SK-N-SH (cell line): ENCODE results near the gene CNGA1.

ENCODE experiments used
- EP300 ChIP-seq, 2 experiments: IDR thresholded peaks; 2 replicates each; pipeline versions ENCODE4 v1.4.0 to v1.6.1; 2012; ENCODE audit warnings: borderline replicate concordance in 1 of 2, low read depth in 1 of 2, low read length in 1 of 2
- EZH2phosphoT487 ChIP-seq: fragments of 200-600 bp; sonication (generic); IDR thresholded peaks from 2 replicates; pipeline ENCODE4 v1.6.1; 2017; ENCODE audit warnings: low read depth, mixed run types, mild to moderate bottlenecking, antibody characterized with exemption, moderate library complexity, borderline replicate concordance
- NRF1 ChIP-seq: IDR thresholded peaks from 2 replicates; pipeline ENCODE4 v1.6.1; 2012; ENCODE audit warnings: low read depth, mild to moderate bottlenecking, low read length
- POLR2AphosphoS5 ChIP-seq: IDR thresholded peaks from 2 replicates; pipeline ENCODE4 v1.6.1; 2012; ENCODE audit warnings: low read depth, low read length
- SIN3A ChIP-seq: IDR thresholded peaks from 2 replicates; pipeline ENCODE4 v1.6.1; 2012; ENCODE audit warnings: low read depth, mild to moderate bottlenecking, low read length, moderate library complexity, borderline replicate concordance
- TAF1 ChIP-seq: IDR thresholded peaks from 2 replicates; pipeline ENCODE4 v1.6.1; 2012; ENCODE audit warnings: low read depth, mild to moderate bottlenecking, low read length, moderate library complexity, borderline replicate concordance
- TF ChIP-seq, protein P1 (sequence below): fragments of 200-600 bp; sonication (generic); IDR thresholded peaks from 2 replicates; pipeline ENCODE4 v1.6.1; 2017; ENCODE audit warnings: antibody characterized with exemption, mild to moderate bottlenecking, moderate library complexity
- TF ChIP-seq, protein P2 (sequence below): IDR thresholded peaks from 2 replicates; pipeline ENCODE4; 2012
- TF ChIP-seq, protein P3 (sequence below): fragments of 150-350 bp; IDR thresholded peaks from 2 replicates; pipeline ENCODE4 v1.6.1; 2017; ENCODE audit warnings: antibody characterized with exemption, low read length, low read depth, borderline replicate concordance
- TF ChIP-seq, protein P4 (sequence below): IDR thresholded peaks from 2 replicates; pipeline ENCODE4 v1.4.0; 2012; ENCODE audit warnings: low read depth, borderline replicate concordance

DNA sequence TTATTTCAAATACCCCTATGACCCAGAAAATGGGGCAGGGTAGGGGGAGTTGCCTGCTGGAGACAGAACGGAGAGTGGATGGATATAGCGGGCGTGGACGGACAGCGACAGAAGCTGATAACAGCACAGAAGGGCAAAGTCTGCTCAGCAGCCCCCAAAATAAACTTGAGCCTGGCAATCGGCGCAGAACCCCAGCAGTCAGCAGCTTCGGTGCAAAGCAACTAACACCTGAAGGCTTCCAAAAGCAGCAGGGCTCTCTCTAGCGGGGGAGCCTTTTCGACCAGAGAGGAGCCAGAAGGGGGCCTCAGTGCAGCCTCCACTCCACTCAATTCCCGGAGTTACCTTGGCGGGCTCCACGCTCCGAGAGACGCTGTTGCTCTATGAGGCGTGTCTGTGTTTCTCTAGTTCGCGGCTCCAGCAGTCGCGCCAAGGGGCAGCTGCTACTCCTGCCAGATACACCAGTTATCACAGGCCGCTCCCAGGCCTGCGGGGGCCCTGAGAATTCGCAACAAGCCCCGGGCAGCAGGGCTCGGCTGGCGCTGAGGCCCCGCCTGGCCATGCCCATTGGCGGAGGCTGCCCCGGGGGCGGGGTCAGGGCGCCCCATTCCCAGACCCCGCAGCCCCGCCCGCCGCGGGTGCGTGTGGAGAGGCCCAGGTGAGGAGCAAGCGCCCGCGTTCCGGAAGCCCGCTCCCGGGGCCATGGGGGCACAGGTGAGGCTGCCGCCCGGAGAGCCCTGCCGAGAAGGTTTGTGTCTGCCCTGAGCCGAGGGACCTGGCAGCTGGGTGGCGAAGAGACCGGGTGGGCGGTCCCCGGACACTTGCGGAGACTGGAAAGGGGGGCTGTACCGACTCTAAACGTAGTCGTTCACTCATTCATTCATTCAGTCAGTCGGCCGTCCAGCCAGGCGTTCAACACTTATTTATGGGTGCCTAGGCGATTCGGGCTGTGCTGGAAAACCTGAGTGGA is at the start of gene CNGA1, which contains the start of gene NIPAL1:
- TF ChIP-seq NRF1: peak; percentile 12; the same call in 1 of the 2 replicates
- TF ChIP-seq POLR2AphosphoS5: no peak
- TF ChIP-seq, protein P1, sequence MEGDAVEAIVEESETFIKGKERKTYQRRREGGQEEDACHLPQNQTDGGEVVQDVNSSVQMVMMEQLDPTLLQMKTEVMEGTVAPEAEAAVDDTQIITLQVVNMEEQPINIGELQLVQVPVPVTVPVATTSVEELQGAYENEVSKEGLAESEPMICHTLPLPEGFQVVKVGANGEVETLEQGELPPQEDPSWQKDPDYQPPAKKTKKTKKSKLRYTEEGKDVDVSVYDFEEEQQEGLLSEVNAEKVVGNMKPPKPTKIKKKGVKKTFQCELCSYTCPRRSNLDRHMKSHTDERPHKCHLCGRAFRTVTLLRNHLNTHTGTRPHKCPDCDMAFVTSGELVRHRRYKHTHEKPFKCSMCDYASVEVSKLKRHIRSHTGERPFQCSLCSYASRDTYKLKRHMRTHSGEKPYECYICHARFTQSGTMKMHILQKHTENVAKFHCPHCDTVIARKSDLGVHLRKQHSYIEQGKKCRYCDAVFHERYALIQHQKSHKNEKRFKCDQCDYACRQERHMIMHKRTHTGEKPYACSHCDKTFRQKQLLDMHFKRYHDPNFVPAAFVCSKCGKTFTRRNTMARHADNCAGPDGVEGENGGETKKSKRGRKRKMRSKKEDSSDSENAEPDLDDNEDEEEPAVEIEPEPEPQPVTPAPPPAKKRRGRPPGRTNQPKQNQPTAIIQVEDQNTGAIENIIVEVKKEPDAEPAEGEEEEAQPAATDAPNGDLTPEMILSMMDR: peak; percentile 58
- TF ChIP-seq, protein P2, sequence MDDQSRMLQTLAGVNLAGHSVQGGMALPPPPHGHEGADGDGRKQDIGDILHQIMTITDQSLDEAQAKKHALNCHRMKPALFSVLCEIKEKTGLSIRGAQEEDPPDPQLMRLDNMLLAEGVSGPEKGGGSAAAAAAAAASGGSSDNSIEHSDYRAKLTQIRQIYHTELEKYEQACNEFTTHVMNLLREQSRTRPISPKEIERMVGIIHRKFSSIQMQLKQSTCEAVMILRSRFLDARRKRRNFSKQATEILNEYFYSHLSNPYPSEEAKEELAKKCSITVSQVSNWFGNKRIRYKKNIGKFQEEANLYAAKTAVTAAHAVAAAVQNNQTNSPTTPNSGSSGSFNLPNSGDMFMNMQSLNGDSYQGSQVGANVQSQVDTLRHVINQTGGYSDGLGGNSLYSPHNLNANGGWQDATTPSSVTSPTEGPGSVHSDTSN: no peak
- no peak for TF ChIP-seq EP300 (IDR thresholded peaks at IDR 0.05; ENCODE audit: borderline replicate concordance in 1 of 2, low read depth in 1 of 2, low read length in 1 of 2)
- TF ChIP-seq, protein P3, sequence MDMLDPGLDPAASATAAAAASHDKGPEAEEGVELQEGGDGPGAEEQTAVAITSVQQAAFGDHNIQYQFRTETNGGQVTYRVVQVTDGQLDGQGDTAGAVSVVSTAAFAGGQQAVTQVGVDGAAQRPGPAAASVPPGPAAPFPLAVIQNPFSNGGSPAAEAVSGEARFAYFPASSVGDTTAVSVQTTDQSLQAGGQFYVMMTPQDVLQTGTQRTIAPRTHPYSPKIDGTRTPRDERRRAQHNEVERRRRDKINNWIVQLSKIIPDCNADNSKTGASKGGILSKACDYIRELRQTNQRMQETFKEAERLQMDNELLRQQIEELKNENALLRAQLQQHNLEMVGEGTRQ: no peak
- TF ChIP-seq TAF1: 0 out of 2 replicates have a peak, but pooled peaks have one; percentile 1
- TF ChIP-seq, protein P4, sequence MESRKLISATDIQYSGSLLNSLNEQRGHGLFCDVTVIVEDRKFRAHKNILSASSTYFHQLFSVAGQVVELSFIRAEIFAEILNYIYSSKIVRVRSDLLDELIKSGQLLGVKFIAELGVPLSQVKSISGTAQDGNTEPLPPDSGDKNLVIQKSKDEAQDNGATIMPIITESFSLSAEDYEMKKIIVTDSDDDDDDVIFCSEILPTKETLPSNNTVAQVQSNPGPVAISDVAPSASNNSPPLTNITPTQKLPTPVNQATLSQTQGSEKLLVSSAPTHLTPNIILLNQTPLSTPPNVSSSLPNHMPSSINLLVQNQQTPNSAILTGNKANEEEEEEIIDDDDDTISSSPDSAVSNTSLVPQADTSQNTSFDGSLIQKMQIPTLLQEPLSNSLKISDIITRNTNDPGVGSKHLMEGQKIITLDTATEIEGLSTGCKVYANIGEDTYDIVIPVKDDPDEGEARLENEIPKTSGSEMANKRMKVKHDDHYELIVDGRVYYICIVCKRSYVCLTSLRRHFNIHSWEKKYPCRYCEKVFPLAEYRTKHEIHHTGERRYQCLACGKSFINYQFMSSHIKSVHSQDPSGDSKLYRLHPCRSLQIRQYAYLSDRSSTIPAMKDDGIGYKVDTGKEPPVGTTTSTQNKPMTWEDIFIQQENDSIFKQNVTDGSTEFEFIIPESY: no peak
- no peak for TF ChIP-seq EZH2phosphoT487
- no peak; the same call in 1 of the 2 replicates for TF ChIP-seq SIN3A
